Measurements from ENCODE around the gene PPP1R8.
"Not testable (repeated sequence)": the region's sequence is repeated elsewhere in the genome, so short reads cannot be mapped to it uniquely, and the experiment has no call there.

Gene PPP1R8

DNA sequence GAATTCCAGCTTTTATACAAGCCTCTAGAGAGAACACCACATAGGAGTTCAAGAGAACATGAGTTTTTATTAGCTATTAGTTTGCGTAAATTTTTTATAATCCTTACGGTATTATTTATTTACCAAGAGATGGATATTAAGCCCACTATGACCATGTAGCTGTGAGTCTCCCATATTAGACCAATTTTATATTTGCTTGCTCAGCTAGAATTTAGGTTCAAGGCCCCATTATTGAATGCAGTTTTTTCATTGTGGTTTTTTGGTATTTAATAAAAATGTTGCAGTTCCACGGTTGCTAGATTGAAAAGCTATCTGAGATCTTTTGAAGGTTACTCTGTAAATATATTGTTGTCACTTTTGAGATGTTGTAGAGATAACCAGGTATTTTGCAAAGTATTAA, 2.9 kb downstream of the PPP1R8 start:
- no peak for DNase-seq (ENCODE audit: low read depth)
- TF ChIP-seq, protein P1, sequence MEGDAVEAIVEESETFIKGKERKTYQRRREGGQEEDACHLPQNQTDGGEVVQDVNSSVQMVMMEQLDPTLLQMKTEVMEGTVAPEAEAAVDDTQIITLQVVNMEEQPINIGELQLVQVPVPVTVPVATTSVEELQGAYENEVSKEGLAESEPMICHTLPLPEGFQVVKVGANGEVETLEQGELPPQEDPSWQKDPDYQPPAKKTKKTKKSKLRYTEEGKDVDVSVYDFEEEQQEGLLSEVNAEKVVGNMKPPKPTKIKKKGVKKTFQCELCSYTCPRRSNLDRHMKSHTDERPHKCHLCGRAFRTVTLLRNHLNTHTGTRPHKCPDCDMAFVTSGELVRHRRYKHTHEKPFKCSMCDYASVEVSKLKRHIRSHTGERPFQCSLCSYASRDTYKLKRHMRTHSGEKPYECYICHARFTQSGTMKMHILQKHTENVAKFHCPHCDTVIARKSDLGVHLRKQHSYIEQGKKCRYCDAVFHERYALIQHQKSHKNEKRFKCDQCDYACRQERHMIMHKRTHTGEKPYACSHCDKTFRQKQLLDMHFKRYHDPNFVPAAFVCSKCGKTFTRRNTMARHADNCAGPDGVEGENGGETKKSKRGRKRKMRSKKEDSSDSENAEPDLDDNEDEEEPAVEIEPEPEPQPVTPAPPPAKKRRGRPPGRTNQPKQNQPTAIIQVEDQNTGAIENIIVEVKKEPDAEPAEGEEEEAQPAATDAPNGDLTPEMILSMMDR (IDR thresholded peaks at IDR 0.05; ENCODE audit: insufficient read depth, low read depth, low read length, missing control alignments), result no peak

DNA sequence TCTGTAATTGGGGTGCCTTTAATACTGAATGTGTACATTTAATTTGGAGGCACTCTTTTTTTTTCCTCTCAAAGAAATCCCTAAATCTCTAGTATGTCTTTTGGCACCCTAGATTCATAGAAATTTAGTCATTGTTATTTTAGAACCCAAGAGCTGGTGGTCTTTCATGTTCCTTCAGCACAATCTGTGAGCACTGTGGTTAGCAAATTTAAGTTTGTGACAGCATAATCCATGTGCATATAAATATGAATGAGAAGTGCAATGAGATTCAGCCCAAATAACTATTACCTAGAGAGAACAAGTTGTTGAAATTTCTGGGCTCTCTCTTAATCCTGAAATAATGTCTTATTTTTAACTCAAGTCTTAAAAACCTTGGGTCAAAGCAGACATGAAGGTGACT, 4.5 kb downstream of the PPP1R8 start:
- TF ChIP-seq, protein P1 (IDR thresholded peaks at IDR 0.05; ENCODE audit: insufficient read depth, low read depth, low read length, missing control alignments), result no peak
- no peak for DNase-seq (ENCODE audit: low read depth)
- no peak overlapping the region for H3K4me3 ChIP-seq (ENCODE audit: low read depth, low read length)

More for the DNA sequence above, 2.9 kb downstream of the PPP1R8 start:
- no peak overlapping the region for H3K4me3 ChIP-seq (ENCODE audit: low read depth, low read length)

DNA sequence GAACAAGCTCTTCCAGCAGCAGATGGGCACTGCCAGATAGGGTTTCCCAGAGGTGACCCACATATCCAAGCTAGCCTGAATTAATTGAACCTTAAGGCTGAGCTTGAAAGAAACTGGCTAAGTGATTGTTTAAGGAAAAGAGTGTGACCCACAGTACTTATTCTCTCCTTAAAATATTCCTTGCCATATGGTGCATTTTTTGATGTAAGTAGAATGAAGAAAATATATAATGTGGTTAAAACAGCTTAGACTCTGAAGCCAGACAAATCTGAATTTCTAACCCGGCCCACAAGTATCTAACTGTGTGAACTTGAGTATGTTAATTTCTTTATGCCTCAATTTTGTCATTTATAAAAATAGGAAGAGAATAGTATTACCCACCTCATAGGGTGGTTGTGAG, 4.9 kb downstream of the PPP1R8 start:
- TF ChIP-seq, protein P1 (IDR thresholded peaks at IDR 0.05; ENCODE audit: insufficient read depth, low read depth, low read length, missing control alignments), result no peak
- no peak for DNase-seq (ENCODE audit: low read depth)

DNA sequence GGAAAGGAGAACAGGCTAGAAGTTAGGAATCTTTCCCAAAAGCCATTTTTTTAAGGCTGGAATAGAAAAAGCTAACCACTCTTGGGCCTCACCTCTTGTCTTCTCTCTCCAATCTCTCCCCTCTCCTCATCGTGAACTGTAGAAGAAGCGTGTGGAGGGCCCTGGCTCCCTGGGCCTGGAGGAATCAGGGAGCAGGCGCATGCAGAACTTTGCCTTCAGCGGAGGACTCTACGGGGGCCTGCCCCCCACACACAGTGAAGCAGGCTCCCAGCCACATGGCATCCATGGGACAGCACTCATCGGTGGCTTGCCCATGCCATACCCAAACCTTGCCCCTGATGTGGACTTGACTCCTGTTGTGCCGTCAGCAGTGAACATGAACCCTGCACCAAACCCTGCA, 19.4 kb downstream of the PPP1R8 start:
- DNase-seq (ENCODE audit: low read depth), result no peak
- TF ChIP-seq, protein P1 (IDR thresholded peaks at IDR 0.05; ENCODE audit: insufficient read depth, low read depth, low read length, missing control alignments), result no peak
- no peak overlapping the region for H3K4me3 ChIP-seq (ENCODE audit: low read depth, low read length)

More for the DNA sequence above, 4.9 kb downstream of the PPP1R8 start:
- no peak overlapping the region for H3K4me3 ChIP-seq (ENCODE audit: low read depth, low read length)

DNA sequence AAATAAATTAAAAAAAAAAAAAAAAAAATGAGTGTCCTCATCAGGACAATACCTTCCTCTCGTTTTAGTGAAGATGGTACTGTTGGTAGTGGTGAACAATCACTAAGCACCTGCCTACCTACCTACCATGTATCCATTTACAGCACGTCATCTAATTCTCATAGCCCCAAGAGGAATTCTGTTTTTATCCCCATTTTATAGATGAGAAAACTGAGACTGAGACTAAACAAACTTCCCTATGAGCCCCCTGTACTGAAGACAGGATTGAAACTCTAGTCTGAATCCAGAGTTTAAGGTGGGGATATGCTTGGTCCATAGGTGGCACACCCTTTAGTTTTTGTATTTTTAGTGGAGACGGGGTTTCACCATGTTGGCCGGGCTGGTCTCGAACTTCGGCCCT, 24.5 kb downstream of the PPP1R8 start:
- TF ChIP-seq, protein P1 (IDR thresholded peaks at IDR 0.05; ENCODE audit: insufficient read depth, low read depth, low read length, missing control alignments), result no peak
- DNase-seq (ENCODE audit: low read depth), result no peak

DNA sequence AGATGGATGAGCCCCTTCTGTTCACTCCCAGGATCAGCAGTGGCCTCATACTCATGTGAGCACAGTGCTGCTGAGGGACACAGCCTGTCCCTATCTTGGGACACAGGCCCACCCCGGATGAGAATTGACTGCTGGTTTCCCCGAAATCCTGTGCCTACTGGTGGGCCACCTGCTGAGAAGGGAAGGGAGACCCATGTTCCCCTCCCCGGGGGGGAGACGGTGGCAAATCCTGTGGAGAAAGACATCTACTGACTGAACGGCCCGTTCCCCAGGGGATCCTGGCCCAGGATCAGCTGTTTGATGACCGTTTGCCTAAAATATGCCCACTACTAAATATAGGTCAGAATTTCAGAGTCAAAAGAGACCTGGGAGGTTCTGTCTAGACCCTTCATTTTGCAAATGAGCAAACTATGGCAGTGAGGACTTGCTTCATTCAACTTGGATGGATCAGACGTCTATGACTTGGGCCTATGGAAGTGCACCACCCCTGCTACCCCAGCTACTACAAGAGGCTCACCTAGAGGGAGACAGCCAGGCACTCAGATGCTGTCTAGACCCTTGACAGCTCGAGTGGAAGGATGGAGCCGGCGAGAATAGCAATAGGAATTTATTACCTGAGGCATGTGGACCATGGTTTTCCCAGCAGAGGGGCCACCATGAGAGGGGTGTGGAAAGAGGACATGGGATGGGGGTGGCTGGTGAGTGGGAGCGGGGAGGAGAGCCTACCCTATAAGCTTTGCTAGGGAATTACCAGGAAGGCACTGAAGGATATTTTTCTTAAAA, 26.2 kb downstream of the PPP1R8 start:
- TF ChIP-seq, protein P1 (IDR thresholded peaks at IDR 0.05; ENCODE audit: insufficient read depth, low read depth, low read length, missing control alignments), result no peak
- H3K4me3 ChIP-seq (ENCODE audit: low read depth, low read length), result no peak overlapping the region
- no peak for DNase-seq (ENCODE audit: low read depth)

More for the DNA sequence above, 24.5 kb downstream of the PPP1R8 start:
- no peak overlapping the region for H3K4me3 ChIP-seq (ENCODE audit: low read depth, low read length)

DNA sequence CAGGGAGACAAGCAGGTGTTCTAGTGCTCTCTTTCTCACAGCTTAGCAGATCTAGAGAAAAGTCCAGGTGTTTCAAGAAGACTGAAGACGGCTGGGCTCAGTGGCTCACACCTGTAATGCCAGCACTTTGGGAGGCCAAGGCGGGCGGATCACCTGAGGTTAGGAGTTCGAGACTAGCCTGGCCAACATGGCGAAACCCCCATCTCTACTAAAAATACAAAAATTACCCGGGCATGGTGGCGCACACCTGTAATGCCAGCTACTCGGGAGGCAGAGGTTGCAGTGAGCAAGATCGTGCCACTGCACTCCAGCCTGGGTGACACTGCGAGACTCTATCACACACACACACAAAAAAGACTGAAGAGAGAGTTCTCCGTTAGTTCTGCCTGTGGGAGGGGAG, 27.0 kb downstream of the PPP1R8 start:
- not testable (repeated sequence) for H3K4me3 ChIP-seq (ENCODE audit: low read depth, low read length); DNase-seq (ENCODE audit: low read depth)
